HL-60/S4 treated with retinoic acid at 250 ng/mL for 4 days and 3 days (cell line): ENCODE measurements around the gene YIF1B.

Experiments used
- in situ Hi-C: fragments of 300-500 bp; cut with MboI; formaldehyde crosslinking; loops from 2 replicates; pipeline ENCODE4 v1.7.0; 2022; ENCODE audit warnings: low sequenced_read_pairs

The YIF1B gene

DNA sequence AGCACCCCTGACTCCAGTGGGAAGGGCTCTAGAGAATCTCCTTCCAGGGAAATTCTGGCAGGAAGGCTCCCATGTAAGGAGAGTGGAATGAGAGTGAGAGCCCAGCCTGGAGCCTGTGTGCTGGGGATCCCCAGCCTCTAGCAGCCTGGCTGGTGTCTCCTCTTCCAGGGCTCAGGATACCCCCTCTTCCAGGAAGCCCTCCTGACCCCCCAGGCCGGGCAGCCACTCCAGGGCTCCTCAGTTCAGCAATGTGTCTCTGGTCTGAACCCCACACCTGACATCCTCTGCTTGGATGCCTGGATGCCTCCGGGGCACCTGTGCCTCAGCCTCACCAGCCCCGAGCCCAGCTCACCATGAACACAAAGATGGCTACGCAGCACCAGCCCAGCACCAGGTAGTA, 8.7 kb downstream of the YIF1B start:
- in situ Hi-C loops: no loop called here

DNA sequence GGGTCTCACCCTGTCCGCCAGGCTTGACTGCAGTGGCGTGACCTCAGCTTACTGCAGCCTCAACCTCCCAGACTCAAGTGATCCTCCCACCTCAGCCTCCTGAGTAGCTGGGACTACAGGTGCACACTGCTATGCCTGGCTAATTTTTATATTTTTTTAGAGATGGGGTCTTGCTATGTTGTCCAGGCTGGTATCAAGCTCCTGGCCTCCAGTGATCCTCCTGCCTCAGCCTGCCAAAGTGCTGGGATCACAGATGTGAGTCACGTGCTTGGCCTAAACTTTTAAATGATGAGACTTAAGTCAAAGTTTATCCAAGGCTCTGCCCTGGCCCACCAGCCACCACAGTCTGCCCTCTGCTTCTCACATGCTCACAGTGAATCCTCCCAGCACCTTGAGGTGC, 9.5 kb downstream of the YIF1B start:
- in situ Hi-C loops: no loop called here

- in situ Hi-C loops: no loop called here
Measured at GRCh38 chr19:38304866-38305429, 10.8 kb downstream of the YIF1B start.

- in situ Hi-C loops: no loop called here
Measured at GRCh38 chr19:38304352-38304865, 11.3 kb downstream of the YIF1B start.

DNA sequence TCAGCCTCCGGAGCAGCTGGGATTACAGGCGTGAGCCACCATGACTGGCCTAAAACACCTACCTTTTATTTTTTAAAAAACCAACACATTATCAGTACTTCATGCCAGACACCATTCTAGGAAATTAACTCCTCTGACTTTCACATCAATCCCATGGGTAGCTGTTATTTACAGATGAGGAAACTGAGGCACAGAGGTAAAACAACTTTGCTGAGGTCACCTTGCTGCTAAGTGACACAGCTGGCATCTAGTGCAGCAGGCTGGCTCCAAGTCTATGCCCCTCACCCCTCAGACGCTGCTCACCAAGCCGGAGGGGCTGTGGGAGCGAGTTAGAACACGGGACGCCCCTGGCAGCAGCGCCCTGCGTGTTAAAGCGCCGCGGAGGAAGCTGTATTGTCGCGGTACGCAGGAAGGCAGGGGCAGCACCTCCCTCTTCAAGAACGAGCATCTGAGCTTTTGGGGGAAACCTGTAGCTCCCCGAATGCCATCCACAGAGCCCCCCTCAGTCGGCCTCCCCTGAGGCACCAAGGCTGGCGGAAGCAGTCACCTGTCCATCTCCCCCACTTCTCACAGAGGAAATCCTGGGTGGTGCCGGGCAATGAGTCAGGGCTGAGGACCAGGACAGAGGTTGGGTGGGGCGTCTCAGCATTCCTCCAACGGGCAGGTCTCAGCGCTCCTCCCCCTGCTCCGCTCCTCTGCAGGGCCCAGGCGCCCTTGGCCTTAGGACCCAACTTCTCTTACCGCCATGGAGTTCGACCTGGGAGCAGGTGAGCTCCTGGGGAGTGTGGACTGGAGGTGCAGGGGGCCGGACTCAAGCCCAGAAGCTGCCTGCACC, 12.0 kb downstream of the YIF1B start, which contains the start of gene C19orf33:
C19orf33 (plus strand) TSS at position 735 of the 835 bp plus-strand sequence; CDS start at position 746, 11 bp downstream.
- in situ Hi-C loops: no loop called here

DNA sequence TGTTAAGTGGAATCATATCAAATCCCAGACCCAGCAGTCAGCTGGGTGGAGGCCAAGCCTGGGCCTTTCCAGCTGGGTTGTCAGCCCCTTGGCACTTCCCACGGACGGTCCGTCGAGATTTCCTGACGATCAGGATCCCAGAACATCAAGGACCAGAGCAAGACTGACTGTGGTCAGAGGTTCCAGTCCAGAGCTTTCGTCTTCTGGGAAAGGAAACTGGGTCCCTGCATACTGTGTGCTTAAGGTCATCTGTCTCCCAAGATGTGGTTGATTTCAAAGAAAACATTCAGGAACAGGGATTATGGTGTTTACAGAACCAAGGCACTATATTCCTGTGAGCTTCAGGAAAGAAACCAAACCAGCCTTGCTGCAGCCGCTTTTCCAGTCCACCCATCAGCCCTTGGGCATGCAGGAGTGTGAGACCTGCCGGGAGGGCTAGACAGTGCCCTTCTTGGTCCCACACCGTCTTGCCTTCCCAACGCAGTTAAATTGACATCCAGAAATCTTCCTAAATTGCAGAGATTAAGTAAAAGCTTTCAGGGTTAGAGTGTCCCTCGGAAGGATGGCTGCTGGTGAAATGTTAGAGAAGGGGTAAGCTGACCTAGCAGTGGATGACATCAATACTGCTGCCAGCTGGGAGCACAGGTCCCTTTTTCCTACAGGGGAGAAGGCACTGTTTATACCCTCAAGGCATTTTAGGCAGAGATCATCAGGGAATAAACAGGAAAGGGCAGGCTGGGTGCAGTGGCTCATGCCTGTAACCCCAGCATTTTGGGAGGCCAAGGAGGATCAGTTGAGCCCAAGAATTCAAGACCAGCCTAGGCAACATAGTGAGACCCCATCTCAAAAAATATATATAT, 16.7 kb downstream of the YIF1B start:
- in situ Hi-C loops: no loop called here

GRCh38 chr19:38294090-38294489, 21.7 kb downstream of the YIF1B start:
- in situ Hi-C loops: no loop called here

DNA sequence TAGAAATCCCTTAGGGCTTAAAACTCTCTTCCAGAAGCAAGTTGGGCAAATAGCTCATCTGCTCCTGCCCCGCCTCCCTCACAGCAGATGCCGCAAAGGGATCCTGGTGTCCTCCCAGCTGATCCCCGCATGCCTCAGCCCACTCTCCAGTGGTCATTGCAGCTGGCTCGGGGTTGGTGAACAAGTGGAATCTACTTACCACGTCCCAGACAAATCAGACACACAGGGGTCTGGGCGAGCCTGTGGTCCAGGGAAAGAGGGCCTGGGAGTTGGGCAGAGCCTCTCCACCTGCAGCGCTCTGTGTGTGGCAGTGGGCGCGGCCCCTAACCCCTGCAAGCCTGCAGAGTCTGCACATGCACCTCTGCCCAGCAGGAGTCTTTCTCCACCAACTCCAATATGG, 22.5 kb downstream of the YIF1B start:
- in situ Hi-C loops: no loop called here

- in situ Hi-C loops: no loop called here
Measured at GRCh38 chr19:38291855-38292254, 23.9 kb downstream of the YIF1B start.

- in situ Hi-C loops: no loop called here
Measured at GRCh38 chr19:38290631-38291147, 25.1 kb downstream of the YIF1B start.

- in situ Hi-C loops: no loop called here
Measured at GRCh38 chr19:38289955-38290354, 25.8 kb downstream of the YIF1B start.

DNA sequence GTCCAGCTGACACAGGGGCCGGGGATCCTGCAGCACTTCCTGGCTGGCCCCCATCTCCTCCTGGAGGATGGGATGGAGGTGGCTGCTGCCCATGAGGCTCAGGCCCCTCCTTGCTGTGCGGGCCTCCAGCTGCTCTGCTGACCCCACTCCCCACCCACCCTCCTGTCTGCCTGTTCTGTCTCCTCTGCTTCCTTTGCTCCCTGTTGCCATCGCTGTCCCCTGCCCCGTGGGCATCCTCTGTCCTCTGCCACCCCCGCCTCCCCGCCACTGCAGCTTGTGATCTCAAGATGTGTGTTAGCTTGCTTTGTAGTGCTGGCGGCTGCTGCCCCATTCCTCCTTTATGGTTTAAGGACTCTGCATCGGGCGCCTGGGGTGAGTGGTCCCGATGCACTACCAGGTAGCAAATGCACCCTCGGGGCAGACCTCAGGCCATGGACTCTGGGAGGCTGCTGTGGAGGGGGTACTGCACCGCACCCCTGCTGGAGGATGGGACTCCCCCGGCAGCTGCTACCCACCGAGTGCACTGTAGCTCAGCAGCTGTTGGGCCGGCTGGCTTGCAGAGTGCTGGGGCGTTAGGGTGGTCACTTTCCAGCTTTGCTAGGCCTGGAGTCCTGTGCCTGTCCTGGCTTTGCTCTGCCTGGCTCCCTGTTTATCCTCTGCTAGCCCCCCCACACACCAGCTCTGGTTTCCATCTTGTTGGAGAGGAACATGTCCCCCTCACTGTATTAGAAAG, 27.5 kb downstream of the YIF1B start:
- in situ Hi-C loops: no loop called here

DNA sequence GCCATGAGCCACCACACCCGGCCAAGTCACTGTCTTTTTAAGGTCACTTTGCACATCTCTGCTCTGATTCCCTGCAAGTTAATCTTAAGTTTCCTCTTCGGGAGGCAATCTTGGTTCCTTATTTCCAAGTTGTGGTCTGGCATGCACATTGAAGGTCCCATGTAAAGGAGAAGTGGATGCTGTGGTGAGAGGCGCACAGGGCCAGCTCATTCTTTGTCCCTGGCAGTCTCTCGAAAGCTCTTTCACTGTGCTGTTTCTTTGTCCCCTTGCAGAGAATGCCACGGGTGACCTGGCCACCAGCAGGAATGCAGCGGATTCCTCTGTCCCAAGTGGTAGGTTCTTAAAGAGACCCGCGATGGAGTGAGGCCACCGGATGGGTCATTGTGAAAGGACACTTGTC, 28.1 kb downstream of the YIF1B start:
- in situ Hi-C loops: no loop called here

GRCh38 chr19:38285567-38285966, 30.2 kb downstream of the YIF1B start:
- in situ Hi-C loops: no loop called here

GRCh38 chr19:38284422-38284821, 31.3 kb downstream of the YIF1B start:
- in situ Hi-C loops: no loop called here

DNA sequence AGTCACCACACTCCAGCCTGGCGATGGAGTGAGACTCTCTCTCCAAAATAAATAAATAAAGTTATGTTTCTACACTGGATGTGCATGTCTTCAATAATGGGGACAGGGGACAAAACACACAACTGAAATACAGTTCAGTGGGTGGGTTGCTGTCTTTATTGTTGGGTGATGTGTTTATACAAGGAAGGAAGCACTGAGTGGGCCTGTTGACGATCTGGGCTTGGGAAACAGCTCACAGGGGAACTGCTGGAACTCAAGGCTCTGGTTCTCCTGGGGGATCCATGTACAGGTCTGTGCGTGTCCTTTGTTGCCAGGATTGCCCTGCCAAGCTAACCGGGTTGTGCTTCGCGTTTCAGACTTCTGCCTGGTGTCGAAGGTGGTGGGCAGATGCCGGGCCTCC, 32.5 kb downstream of the YIF1B start:
- in situ Hi-C loops: no loop called here

- in situ Hi-C loops: no loop called here
Measured at GRCh38 chr19:38281811-38282566, 33.8 kb downstream of the YIF1B start.

- in situ Hi-C loops: no loop called here
Measured at GRCh38 chr19:38280030-38280921, 35.5 kb downstream of the YIF1B start.

- in situ Hi-C loops: no loop called here
Measured at GRCh38 chr19:38278751-38279150, 37.0 kb downstream of the YIF1B start.
